Measurements from ENCODE around the gene PLEKHA3.

Gene PLEKHA3

DNA sequence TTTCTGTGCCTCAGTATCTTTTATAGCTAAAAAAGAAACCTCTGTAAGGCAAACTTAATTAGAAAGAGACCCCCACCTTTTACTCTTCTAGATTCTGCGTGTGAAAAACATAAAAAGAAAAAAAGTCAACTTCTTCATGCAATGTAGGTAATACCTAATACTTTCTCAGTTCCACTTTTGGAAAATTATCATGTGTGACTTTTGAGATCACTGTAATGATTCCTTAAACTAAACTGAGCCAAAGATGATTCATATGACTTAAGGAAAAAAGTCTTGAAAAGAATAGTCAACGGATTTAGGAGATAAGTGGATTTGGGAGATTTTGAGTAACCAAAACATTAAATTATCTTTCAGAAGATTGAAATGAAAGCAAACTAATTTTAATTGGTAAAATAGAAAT lies 48.9 kb downstream of the PLEKHA3 start:
- no peak overlapping the region for H3K4me3 ChIP-seq (ENCODE audit: low read depth, low read length)
- H3K27me3 ChIP-seq (ENCODE audit: control insufficient read depth, insufficient read depth, low read length), result no peaks in the 10 kb centered on the region
- no peak overlapping the region for H2AFZ ChIP-seq
- no peak overlapping the region for H3K27ac ChIP-seq
- no peaks in the 10 kb centered on the region for H3K9me3 ChIP-seq (ENCODE audit: control insufficient read depth, low read length)
- H3K4me1 ChIP-seq, result no peaks in the 10 kb centered on the region
- no peaks in the 10 kb centered on the region for H3K79me2 ChIP-seq
- no peak overlapping the region for H3K4me2 ChIP-seq (ENCODE audit: low read length)
- TF ChIP-seq, protein P1, sequence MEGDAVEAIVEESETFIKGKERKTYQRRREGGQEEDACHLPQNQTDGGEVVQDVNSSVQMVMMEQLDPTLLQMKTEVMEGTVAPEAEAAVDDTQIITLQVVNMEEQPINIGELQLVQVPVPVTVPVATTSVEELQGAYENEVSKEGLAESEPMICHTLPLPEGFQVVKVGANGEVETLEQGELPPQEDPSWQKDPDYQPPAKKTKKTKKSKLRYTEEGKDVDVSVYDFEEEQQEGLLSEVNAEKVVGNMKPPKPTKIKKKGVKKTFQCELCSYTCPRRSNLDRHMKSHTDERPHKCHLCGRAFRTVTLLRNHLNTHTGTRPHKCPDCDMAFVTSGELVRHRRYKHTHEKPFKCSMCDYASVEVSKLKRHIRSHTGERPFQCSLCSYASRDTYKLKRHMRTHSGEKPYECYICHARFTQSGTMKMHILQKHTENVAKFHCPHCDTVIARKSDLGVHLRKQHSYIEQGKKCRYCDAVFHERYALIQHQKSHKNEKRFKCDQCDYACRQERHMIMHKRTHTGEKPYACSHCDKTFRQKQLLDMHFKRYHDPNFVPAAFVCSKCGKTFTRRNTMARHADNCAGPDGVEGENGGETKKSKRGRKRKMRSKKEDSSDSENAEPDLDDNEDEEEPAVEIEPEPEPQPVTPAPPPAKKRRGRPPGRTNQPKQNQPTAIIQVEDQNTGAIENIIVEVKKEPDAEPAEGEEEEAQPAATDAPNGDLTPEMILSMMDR (IDR thresholded peaks at IDR 0.05), result no peak
- no peaks in the 10 kb centered on the region for H3K36me3 ChIP-seq (ENCODE audit: control insufficient read depth, insufficient read depth, low read length)
- no peak overlapping the region for H3K9ac ChIP-seq

DNA sequence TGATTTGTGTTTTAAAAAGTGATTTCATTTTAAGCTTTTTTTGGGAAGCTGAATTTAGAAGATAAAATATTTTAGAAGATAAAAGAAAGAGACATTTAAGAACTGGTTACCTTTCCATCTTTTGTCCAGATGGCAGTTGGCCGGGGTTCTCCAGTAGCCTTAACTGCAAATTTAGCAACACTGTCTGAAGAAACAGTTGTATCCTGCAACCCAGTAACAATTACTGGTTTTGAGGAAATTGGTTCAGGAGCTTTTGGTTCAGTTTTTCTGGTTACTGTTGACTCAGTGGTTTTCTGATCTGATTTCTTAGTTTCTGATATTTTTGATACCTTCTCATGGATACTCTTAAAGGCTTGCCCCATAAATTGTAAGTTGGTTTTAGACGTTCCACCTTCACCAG lies 49.9 kb downstream of the PLEKHA3 start:
- Histone ChIP-seq H3K9ac (no peak overlapping the region), H2AFZ (no peak overlapping the region), H3K4me3 (ENCODE audit: low read depth, low read length) (no peak overlapping the region), H3K9me3 (ENCODE audit: control insufficient read depth, low read length) (no peaks in the 10 kb centered on the region), H3K4me2 (ENCODE audit: low read length) (no peak overlapping the region), H3K79me2 (no peaks in the 10 kb centered on the region), H3K36me3 (ENCODE audit: control insufficient read depth, insufficient read depth, low read length) (no peaks in the 10 kb centered on the region), H3K4me1 (no peaks in the 10 kb centered on the region), H3K27me3 (ENCODE audit: control insufficient read depth, insufficient read depth, low read length) (no peaks in the 10 kb centered on the region), H3K27ac (no peak overlapping the region)
- TF ChIP-seq, protein P1 (IDR thresholded peaks at IDR 0.05), result no peak

DNA sequence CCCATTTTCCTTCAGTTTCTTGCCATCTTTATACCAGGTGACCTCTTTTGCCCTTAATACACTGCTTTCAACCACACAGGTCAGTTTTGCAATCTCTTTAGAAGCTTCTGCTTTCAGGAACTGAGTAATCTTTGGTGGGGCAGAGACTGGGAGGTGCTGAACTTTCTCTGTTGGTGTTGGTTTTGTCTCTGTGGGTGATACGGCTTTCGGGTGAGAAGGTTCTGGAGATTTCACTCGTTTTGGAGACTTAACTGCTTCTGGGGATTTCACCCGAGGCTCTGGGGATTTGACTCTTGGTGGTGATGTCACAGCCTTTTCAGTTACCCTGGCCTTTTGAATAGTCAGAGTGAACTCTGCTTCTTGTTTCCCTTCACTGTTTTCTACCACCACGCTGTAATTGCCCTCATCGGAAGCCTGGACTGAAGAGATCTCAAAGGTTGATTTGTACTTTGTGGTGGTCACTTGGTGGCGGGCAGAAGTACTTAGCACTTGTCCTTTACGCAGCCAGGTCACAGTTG lies 50.4 kb downstream of the PLEKHA3 start:
- H3K9ac ChIP-seq, result no peak overlapping the region
- no peak overlapping the region for H3K4me3 ChIP-seq (ENCODE audit: low read depth, low read length)
- H3K4me1 ChIP-seq, result no peaks in the 10 kb centered on the region
- TF ChIP-seq, protein P1 (IDR thresholded peaks at IDR 0.05), result no peak
- H3K4me2 ChIP-seq (ENCODE audit: low read length), result no peak overlapping the region
- H3K27ac ChIP-seq, result no peak overlapping the region
- no peak overlapping the region for H2AFZ ChIP-seq
- no peaks in the 10 kb centered on the region for H3K9me3 ChIP-seq (ENCODE audit: control insufficient read depth, low read length)
- H3K27me3 ChIP-seq (ENCODE audit: control insufficient read depth, insufficient read depth, low read length), result no peaks in the 10 kb centered on the region
- no peaks in the 10 kb centered on the region for H3K79me2 ChIP-seq
- H3K36me3 ChIP-seq (ENCODE audit: control insufficient read depth, insufficient read depth, low read length), result no peaks in the 10 kb centered on the region

DNA sequence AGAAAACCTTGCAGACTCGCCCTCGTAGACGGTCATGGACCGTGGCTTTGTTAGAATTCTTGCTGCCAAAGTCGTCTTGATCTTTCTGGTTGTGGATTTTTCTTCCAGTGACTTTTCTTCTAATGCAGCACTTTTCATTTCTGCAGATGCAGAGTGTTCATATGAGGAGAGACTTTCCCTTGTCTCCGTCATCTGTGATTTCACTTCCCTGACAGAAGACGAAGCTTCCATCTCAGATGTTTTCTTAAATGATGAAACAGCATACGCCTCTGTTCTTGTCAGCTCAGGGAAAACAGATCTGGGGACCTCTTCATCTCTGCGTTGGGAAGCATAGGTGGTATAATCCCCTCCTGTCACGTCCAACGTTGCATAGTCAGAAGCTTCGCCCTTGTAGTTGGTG lies 50.9 kb downstream of the PLEKHA3 start:
- Histone ChIP-seq H3K9ac (no peak overlapping the region), H3K4me3 (ENCODE audit: low read depth, low read length) (no peak overlapping the region), H3K36me3 (ENCODE audit: control insufficient read depth, insufficient read depth, low read length) (no peaks in the 10 kb centered on the region), H3K79me2 (no peaks in the 10 kb centered on the region), H3K27ac (no peak overlapping the region), H2AFZ (no peak overlapping the region), H3K27me3 (ENCODE audit: control insufficient read depth, insufficient read depth, low read length) (no peaks in the 10 kb centered on the region), H3K4me1 (no peaks in the 10 kb centered on the region), H3K9me3 (ENCODE audit: control insufficient read depth, low read length) (no peaks in the 10 kb centered on the region), H3K4me2 (ENCODE audit: low read length) (no peak overlapping the region)
- TF ChIP-seq, protein P1 (IDR thresholded peaks at IDR 0.05), result no peak

DNA sequence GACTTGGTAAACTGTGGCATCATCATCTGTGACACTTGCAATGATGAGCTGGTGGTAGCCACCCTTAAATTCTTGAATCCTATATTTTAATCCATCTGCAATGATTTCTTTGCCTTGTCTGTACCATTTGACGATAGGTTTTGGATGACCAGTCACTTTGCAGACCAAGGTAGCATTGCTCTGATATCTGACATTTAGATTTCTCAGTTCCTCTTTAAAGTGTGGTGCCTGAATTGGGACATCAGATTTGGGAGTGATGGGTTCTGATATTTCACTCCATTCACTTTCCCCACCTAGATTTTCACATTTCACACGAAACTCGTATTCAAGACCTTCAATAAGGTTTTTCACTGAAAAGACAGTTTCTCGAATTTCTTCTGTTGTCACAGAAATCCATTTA lies 55.8 kb downstream of the PLEKHA3 start:
- H3K79me2 ChIP-seq, result no peaks in the 10 kb centered on the region
- no peak overlapping the region for H3K27ac ChIP-seq
- H3K4me2 ChIP-seq (ENCODE audit: low read length), result no peak overlapping the region
- no peaks in the 10 kb centered on the region for H3K9me3 ChIP-seq (ENCODE audit: control insufficient read depth, low read length)
- no peak overlapping the region for H3K9ac ChIP-seq
- H3K27me3 ChIP-seq (ENCODE audit: control insufficient read depth, insufficient read depth, low read length), result no peaks in the 10 kb centered on the region
- H3K36me3 ChIP-seq (ENCODE audit: control insufficient read depth, insufficient read depth, low read length), result no peaks in the 10 kb centered on the region
- TF ChIP-seq, protein P1 (IDR thresholded peaks at IDR 0.05), result no peak
- H2AFZ ChIP-seq, result no peak overlapping the region
- no peaks in the 10 kb centered on the region for H3K4me1 ChIP-seq
- no peak overlapping the region for H3K4me3 ChIP-seq (ENCODE audit: low read depth, low read length)
